Measurements from ENCODE around the gene MORN2.

The MORN2 gene

DNA sequence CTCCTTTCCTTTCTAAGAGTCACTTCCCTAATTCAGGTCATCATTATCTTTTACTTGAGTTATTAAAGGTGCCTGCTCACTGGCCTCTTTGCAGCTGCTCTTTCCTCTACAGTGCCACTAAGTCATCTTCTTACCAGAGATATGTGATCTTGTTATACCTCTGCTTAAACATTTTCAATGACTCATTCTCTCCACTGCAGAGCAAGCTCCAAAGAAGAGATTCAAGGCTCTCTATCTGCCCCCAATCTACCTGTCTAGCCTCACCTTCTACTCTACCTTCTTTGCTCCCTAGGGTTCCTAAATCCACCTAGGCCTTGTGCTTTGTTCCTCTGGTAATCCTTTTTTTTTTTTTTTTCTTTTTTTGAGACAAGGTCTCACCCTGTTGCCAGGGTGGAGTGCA is 17.0 kb downstream of the MORN2 start:
- ATAC-seq: peak; percentile 53 to 55

DNA sequence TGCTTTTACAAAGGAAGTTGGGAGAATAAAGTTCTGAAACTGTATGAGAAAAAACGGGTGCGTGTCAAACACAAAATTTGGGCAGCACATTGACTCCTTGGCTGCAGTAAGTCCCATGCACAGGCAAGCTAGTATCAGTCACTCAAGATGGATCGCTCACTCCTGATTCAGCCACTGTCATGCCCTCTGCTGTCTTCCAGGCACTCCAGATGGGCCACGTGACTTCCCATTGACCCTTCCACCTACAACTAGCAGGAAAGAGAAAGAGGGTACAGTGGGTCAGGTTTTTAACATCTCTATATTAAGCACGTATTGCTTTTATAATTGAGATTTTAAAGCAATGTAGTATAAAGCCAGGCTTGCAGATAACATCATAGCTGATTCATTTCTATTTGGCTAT is 22.5 kb downstream of the MORN2 start:
- no peak for ATAC-seq

DNA sequence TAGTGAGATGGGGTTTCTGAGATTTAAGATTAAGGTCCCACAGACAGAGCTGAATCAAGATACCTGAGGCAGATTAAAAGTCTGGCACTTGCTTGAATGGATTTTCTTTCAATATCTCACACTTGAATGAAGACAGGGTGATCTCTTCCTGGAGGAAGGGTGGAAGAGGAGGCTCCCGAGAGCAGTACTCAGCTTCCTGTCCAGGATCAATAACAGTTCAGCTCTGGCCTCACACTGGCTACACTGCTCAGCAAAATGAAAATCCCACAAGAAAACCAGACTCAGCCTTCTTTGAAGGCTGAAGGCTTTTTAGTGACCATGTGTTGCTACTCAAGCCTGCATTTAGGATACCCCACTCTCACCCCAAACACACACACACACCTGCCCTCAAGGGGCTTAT is 24.9 kb downstream of the MORN2 start:
- ATAC-seq: no peak

DNA sequence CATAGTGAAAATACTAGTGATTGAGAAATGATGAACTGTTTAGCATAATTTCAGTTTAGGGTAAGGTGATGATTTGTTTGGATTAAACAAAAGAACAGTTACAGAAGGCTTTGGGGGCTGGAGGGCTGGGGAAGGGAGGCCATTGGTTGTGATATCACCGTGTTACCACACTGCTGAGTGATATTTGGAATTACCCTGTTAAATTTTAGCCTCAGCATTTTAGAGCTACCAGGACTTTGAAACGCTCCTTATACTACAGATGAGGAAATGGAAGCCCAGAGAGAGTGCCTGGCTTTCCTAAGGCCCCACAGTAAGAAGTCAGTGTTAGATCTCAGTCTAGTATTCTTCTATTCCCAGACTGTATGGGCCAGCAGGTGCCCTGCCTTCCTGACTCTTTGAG is 29.5 kb downstream of the MORN2 start:
- no peak for ATAC-seq

DNA sequence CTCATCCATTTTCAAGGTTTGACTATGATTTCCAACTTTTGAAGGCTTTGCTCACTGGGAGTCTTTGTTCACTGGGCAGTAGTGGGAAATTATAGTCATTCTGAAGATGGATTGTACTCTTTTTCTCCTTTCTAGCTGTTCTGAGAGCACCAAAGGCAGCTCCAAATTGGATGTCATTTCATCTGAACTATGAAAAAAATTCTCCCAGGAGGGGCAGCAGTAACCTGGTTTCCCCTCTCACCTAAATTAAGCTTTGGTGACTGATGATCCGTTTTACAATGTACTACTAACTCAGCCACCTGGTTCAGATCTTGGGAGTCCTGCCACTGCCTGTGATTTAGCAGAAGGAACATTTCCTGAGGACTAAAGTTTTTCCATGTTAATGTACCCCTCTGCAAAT is 31.5 kb downstream of the MORN2 start:
- ATAC-seq: no peak

DNA sequence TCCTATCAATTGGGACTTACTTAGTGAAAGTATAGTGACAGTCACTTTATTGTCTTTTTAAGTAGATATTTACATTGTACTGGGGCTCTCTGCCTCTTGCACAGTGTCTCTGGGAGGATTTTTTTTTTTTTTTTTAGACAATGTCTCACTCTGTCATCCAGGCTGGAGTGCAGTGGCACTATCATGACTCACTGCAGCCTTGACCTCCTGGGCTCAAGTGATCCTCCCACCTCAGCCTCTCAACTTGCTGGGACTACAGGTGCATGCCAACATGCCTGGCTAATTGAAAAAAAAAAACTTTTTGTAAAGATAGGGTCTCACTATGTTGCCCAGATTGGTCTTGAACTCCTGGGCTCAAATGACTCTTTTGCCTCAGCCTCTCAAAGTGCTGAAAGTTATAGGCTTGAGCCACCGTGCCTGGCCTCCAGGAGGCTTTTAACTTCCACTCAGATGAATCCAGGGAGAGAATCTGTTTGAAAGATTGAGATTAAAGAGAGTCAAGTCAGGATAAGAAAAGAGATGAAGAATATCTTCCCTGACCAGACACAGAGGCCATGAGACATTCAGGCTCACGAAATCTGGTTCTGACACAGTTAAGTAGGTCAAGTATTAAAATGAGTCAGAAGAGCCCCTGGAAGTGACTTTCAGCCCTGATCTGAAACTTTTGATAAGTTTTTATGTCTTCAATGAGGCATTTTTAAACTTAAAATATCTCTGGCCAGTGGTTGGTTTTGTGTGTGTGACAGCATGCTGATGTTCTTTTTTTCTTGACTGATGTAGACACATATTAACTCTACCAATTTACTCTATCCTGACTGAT is 32.2 kb downstream of the MORN2 start:
- ATAC-seq: peak; percentile 77 to 85

DNA sequence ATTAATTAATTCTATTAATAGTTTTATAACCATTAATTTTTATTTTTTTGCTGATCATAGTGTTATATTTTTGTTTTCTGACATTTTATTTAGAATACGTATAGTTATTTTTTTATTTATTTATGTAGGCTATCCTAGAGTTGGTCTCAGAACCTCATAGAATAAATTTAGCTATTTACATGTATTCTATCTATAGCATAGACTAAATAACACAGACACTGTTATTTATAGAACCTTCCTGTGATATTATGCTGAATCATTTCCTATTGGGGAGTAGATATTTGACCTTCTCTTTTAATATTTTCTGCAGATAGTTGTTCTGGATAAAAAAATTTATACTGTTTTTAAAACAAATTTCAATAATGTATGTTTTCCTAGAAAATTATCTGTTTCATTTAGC is 34.1 kb downstream of the MORN2 start:
- ATAC-seq: no peak

DNA sequence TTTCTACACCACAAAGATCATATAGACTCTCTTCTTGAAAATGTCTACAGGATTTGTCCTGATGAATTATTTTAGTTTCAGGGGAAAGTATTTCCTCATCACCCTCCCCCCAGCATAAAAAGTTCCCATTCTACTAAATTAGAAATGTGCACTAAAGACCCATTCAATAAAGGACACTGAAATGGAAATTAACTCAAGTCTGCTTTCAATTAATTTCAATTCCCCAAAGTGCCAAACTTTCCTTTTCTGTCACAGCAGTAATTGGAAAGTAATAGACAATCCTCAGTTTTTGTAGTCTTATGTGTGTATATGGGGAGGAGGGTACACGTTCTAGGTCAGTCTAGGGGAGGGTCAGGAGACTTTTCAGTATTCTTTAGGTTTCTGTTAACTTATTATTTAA is 35.4 kb downstream of the MORN2 start:
- ATAC-seq: no peak

DNA sequence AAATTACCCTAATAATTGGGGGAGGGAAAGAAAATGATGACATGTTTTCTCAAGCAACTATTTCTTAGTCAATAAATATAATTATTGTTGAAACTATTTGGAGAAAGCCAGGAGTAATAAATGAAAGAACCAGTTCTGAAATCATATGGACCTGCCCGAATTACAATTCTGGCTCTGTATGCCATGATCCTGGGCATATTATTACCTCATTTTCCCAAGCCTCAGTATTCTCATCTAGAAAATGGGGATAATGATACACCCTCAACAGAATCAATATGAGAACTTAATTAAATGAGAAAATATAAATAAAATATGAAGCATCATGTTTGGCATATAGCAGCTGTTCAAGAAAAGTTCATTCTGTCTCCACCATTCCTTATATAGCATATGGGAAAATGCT is 36.8 kb downstream of the MORN2 start:
- no peak for ATAC-seq

DNA sequence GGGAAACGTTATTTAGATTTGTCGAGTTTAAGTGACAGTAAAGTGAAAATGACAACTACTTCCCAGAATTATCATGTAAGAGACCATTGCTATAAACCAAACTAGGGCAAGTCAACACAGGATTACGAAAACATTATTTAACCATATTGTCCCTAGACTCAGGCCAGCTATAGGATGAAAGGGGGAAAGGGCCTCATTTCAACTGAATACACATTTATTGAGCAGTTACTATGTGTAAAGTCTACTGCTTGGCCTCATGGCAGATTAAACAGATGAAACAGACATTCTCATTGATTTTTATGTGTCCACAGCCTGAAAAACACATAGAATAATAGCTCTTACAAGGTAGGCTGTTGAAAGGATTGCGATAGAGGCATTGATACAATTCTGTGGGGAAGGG is 46.6 kb downstream of the MORN2 start:
- ATAC-seq: no peak

DNA sequence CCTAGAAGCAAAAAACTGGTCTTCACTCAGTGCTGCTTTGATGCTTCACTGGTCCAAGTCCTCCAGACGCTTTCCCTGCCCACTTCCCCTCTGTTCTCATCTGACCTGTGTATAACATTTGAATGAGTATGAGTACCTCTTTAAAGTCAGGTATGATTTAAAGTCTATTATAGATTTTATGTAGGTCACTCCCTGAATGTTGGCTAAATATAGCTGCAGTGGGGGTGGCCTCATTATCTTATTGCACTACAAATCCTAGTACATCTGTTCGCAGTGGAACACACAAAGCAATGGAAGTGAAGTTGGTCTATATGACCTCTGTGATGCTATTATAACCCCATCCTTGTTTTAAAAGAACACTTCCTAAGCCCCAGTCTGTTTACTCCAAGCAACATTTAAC is 47.1 kb downstream of the MORN2 start:
- ATAC-seq: no peak

DNA sequence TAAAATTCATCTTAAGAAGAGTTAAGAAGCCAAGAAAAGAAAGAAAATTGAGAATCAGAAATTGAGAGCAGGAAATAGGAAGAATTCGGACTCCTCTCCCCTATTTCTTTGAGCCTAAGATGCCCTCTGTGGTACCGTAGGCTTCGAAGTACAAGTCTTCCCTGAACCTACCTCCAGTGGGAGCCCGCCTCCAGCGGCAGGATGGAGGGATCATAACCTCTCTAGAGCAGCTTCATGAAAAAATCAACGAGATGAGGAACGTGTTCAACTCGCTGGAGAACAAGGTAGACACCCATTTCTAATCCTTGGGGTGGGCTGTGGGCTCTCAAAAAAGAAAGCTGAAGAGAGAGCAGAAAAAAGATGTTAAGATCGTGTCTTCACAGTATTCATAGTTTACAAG is 50.2 kb downstream of the MORN2 start:
- no peak for ATAC-seq

DNA sequence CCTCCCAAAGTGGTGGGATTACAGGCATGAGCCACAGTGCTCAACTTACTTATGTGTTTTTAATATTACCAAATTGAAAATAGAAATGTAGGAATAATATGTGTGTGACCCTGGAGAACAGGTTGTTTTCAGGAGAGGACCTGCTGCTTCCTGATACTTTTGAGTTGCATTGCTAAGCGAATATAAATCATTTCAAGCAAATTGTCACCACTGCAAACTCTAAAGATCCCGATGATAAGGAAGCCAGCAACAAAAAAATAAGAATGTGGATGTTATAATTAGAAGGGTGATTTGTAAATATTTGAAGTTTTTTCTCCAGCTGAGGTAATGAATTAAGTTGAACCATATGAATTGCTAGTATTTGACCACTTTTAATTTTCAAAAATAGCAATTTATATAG is 54.8 kb downstream of the MORN2 start:
- no peak for ATAC-seq

All from activated CD4-positive, CD25-positive, alpha-beta regulatory T cell treated with anti-CD3 and anti-CD28 coated beads, Interleukin-2, amount 50 U/mL, for 24 hours (primary cell).